NCI-H226 (cell line): ENCODE results near the gene DPP10.

ENCODE experiments used
- DNase-seq: peaks from one replicate; pipeline ENCODE4 v3.0.0-alpha.2; 2015

Gene DPP10

GRCh38 chr2:115163572-115163971 is 721.1 kb downstream of the DPP10 start:
- DNase-seq, result no peak

GRCh38 chr2:115165529-115166109 is 723.2 kb downstream of the DPP10 start:
- DNase-seq, result peak; percentile 13

- DNase-seq, result no peak
Measured at GRCh38 chr2:115168457-115168856, 726.0 kb downstream of the DPP10 start.

GRCh38 chr2:115169814-115170213 is 727.4 kb downstream of the DPP10 start:
- DNase-seq, result no peak

GRCh38 chr2:115171751-115172150 is 729.3 kb downstream of the DPP10 start:
- no peak for DNase-seq

GRCh38 chr2:115174651-115175050 is 732.2 kb downstream of the DPP10 start:
- no peak for DNase-seq

GRCh38 chr2:115183144-115183543 is 740.7 kb downstream of the DPP10 start:
- DNase-seq, result no peak

- no peak for DNase-seq
Measured at GRCh38 chr2:115190459-115190858, 748.0 kb downstream of the DPP10 start.

- no peak for DNase-seq
Measured at GRCh38 chr2:115194623-115195022, 752.2 kb downstream of the DPP10 start.

- DNase-seq, result no peak
Measured at GRCh38 chr2:115196587-115196986, 754.1 kb downstream of the DPP10 start.

GRCh38 chr2:115199966-115200365 is 757.5 kb downstream of the DPP10 start:
- no peak for DNase-seq

GRCh38 chr2:115201386-115201785 is 758.9 kb downstream of the DPP10 start:
- DNase-seq, result no peak

- DNase-seq, result no peak
Measured at GRCh38 chr2:115208493-115209164, 766.2 kb downstream of the DPP10 start.

GRCh38 chr2:115214050-115214449 is 771.6 kb downstream of the DPP10 start:
- DNase-seq, result no peak

GRCh38 chr2:115219296-115219695 is 776.9 kb downstream of the DPP10 start:
- DNase-seq, result no peak

GRCh38 chr2:115234186-115234585 is 791.7 kb downstream of the DPP10 start:
- no peak for DNase-seq

- no peak for DNase-seq
Measured at GRCh38 chr2:115234737-115235136, 792.3 kb downstream of the DPP10 start.

GRCh38 chr2:115248066-115248465 is 805.6 kb downstream of the DPP10 start:
- DNase-seq, result no peak

GRCh38 chr2:115277366-115277765 is 834.9 kb downstream of the DPP10 start:
- DNase-seq, result no peak

- no peak for DNase-seq
Measured at GRCh38 chr2:115285416-115285815, 843.0 kb downstream of the DPP10 start.

- no peak for DNase-seq
Measured at GRCh38 chr2:115290478-115290877, 848.0 kb downstream of the DPP10 start.

- no peak for DNase-seq
Measured at GRCh38 chr2:115292742-115293141, 850.3 kb downstream of the DPP10 start.

GRCh38 chr2:115294999-115295398 is 852.6 kb downstream of the DPP10 start:
- peak; percentile 65 for DNase-seq

- DNase-seq, result no peak
Measured at GRCh38 chr2:115297056-115297455, 854.6 kb downstream of the DPP10 start.

- DNase-seq, result peak; percentile 65
Measured at GRCh38 chr2:115299199-115299598, 856.8 kb downstream of the DPP10 start.
